Heart right ventricle (tissue), 16 donors: ENCODE data around the gene BDH1. TPM values are rescaled to one million over a fixed set of nuclear protein-coding genes. Genes with fewer than 3 reads are reported as not detected.

Experiments used
- ATAC-seq, 8 donors: fragments of 200-7000 bp; cut with Tn5 transposase; one replicate each; pipeline ENCODE4 v1.9.1; 2020; ENCODE audit warnings: mild to moderate bottlenecking in 8 of 8, moderate library complexity in 8 of 8, moderate number of reproducible peaks in 1 of 8
- DNase-seq, 2 donors: peaks; one replicate each; pipeline ENCODE4 v3.0.0-alpha.2; 2020
- H3K27ac ChIP-seq, 10 donors: fragments of 200-600 bp; sonication (generic) in 2 of 10; one replicate each; pipeline versions ENCODE4 v1.5.0 to v1.8.0; 2020 to 2022; ENCODE audit warnings: mild to moderate bottlenecking in 3 of 10
- H3K27me3 ChIP-seq, 7 donors: fragments of 200-600 bp; one replicate each; pipeline ENCODE4 v1.8.0; 2021 to 2022; ENCODE audit warnings: mild to moderate bottlenecking in 2 of 7
- H3K36me3 ChIP-seq, 9 donors: fragments of 200-600 bp; sonication (generic) in 1 of 9; one replicate each; pipeline versions ENCODE4 v1.5.0 to v1.8.0; 2020 to 2022; ENCODE audit warnings: mild to moderate bottlenecking in 2 of 9
- H3K4me1 ChIP-seq, 9 donors: fragments of 200-600 bp; sonication (generic) in 1 of 9; one replicate each; pipeline versions ENCODE4 v1.5.0 to v1.8.0; 2020 to 2022; ENCODE audit warnings: mild to moderate bottlenecking in 4 of 9
- H3K4me3 ChIP-seq, 10 donors: fragments of 200-600 bp; sonication (generic) in 2 of 10; one replicate each; pipeline versions ENCODE4 v1.5.0 to v1.8.0; 2020 to 2022; ENCODE audit warnings: mild to moderate bottlenecking in 7 of 10, moderate library complexity in 2 of 10
- H3K9me3 ChIP-seq, 11 donors: fragments of 200-600 bp in 10 of 11; sonication (generic) in 2 of 11; one replicate each; pipeline versions ENCODE4 v1.5.0 to v1.8.0; 2013 to 2022; ENCODE audit warnings: mild to moderate bottlenecking in 2 of 11, control low read depth in 1 of 11, moderate library complexity in 1 of 11
- CTCF ChIP-seq, 9 donors: fragments of 200-600 bp; sonication (generic) in 2 of 9; IDR thresholded peaks; one replicate each; pipeline versions ENCODE4 v1.5.0 to v1.8.0; 2021 to 2022; ENCODE audit warnings: antibody characterized with exemption in 9 of 9, mild to moderate bottlenecking in 5 of 9, moderate library complexity in 1 of 9
- WGBS, 2 donors: extraction: QIAGEN DNeasy Blood & Tissue Kit; methylation state at CpG; one replicate each; pipeline ENCODE4 v1.1.7; 2013; ENCODE audit warnings: inconsistent platforms in 1 of 2; 5-methylcytosine and 5-hydroxymethylcytosine counted together
- intact Hi-C, 10 donors: fragments of 100-400 bp; cut with DNase I; formaldehyde crosslinking; loops; one replicate each; pipeline versions ENCODE4 v1.11.1 to v1.14.2; 2022
- polyA plus RNA-seq, 2 donors: library from polyadenylated mRNA; stranded (reverse); fragments of 200-250 nt; gene quantifications; one replicate each; pipeline ENCODE4 v1.2.3, GENCODE V29; 2013
- total RNA-seq, 10 donors: library from RNA; stranded (reverse); fragmentation: NEBNext Ultra II Directional in 3 of 10; extraction: Animal tissue kit (Norgen Biotek cat#: 25700) in 3 of 10; gene quantifications; one replicate each; pipeline versions ENCODE4 v1.2.1 to v1.2.4, GENCODE V29; 2021 to 2023
- donor health status: Arrhythmogenic right ventricular cardiomyopathy.
- donor health status: ischemic (EF 13 %, LVEDD 7.1; RV severe dilation, severe dysfunction).
- donor health status: healthy with polysubstance abuse.
- donor health status: DM: no; HTN: yes; CAD: no.
- donor health status: DM: no; HTN: no; CAD: no.
- donor health status: ischemic (EF 25% LVEDD 6.9; RV normal size, moderate dysfunction).
- donor health status: ischemic (EF 25% LVEDD 5.7; RV mildly dilated, moderate dysfunction).
- donor health status: healthy.
- donor health status: DM: yes; HTN: yes; CAD: no.
- donor health status: Ischemic cardiomyopathy.
- donor health status: ischemic (EF 35%, LVEDD 5.7; RV mildly dilated, moderate dysfunction).
- donor health status: nonischemic (EF 11% LVEDD 7.7; RV severe dilation, severe dysfunction).
- donor health status: DM: yes; HTN: yes; CAD: no.
- donor health status: PGD.
- donor health status: ischemic (EF 29% LVEDD 5.4; RV normal size, mild dysfunction).
- donor health status: nonischemic (EF 23%, LVEDD 6.1; RV moderate dilation, normal function).

Gene BDH1
- total and polyA plus RNA-seq, 12 donors = 9.6 to 144 (median 78.0) TPM

- Histone ChIP-seq H3K27ac (peak overlapping the region in 4 of 10 donors; percentile 5 to 48 (median 30)), H3K9me3 (no peaks in the 10 kb centered on the region), H3K4me3 (no peak overlapping the region), H3K27me3 (no peaks in the 10 kb centered on the region), H3K4me1 (peaks cover 0 to 19% (median 9%) of the 10 kb centered on the region in 9 donors), H3K36me3 (peaks cover 0 to 41% (median 9%) of the 10 kb centered on the region in 9 donors)
- intact Hi-C loops = no loop called here
- WGBS, 2 donors = 84 to 91% methylated on average over 22 of the region's 22 CpGs
- peak in 3 of 8 donors; percentile 10 to 36 (median 18) for ATAC-seq
- no peak for TF ChIP-seq CTCF (IDR thresholded peaks at IDR 0.05)
- DNase-seq = no peak
Observed at GRCh38 chr3:197600796-197601565, 45.2 kb upstream of the BDH1 start.

DNA sequence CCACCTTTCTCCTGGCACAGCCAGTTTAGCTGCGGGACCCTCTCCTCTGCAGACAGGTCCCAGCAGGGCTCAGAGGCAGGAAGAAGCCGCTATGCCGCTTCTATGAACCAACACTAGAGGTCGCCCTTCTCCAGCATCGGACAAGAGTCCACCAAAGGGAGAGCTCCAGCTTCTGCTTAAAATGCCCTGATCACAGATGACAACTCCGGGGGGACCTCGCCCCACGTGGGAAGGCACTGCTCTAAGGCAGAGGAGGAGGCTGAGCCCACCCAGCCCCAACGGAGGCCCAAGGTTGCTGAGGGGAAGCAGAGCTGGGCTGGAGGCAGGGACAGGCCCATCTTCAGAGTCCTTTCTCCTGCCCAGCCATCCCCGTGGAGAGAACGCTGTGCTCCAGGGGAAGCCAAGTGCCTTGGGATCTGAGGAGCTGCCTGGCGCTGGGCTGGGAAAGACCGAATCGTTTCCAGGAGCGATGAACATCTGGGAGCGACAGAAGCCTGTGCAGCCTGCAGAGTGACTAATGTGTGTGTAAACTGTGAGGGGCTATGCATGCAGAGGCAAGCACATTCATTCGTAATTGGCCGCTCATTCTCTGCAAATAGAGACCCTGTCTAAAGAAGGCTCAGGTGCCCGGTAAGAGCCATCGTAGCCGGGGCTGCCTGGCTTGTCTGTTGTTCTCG lies 43.5 kb upstream of the BDH1 start:
- intact Hi-C loops = loop anchor here in 2 of 10 donors (10.0 kb wide), 1 partner anchor 76 kb away; no protein-coding TSS in a partner anchor
- H3K4me1 ChIP-seq = peaks cover 0 to 19% (median 9%) of the 10 kb centered on the region in 9 donors
- peak overlapping the region in 1 of 10 donors; percentile 37 for H3K27ac ChIP-seq
- whole genome bisulfite sequencing, 2 donors = 28% methylated on average over 22 of the region's 22 CpGs
- H3K27me3 ChIP-seq = no peaks in the 10 kb centered on the region
- no peaks in the 10 kb centered on the region for H3K9me3 ChIP-seq
- H3K4me3 ChIP-seq = peak overlapping the region in 1 of 10 donors; percentile 25
- peak; percentile 85 to 93 (median 86) for ATAC-seq
- DNase-seq = peak; percentile 57 to 75
- peak; percentile 82 to 96 (median 91) for TF ChIP-seq CTCF (IDR thresholded peaks at IDR 0.05)
- peaks cover 0 to 25% (median 3%) of the 10 kb centered on the region in 9 donors for H3K36me3 ChIP-seq

GRCh38 chr3:197598404-197598980 lies 42.7 kb upstream of the BDH1 start:
- intact Hi-C loops = loop anchor here in 2 of 10 donors (10.0 kb wide), 1 partner anchor 76 kb away; no protein-coding TSS in a partner anchor
- Histone ChIP-seq H3K36me3 (peaks cover 0 to 18% (median 0%) of the 10 kb centered on the region in 9 donors), H3K4me3 (no peak overlapping the region), H3K9me3 (no peaks in the 10 kb centered on the region), H3K4me1 (peaks cover 0 to 19% (median 9%) of the 10 kb centered on the region in 9 donors), H3K27me3 (no peaks in the 10 kb centered on the region), H3K27ac (no peak overlapping the region)
- WGBS, 2 donors = 74 to 76% methylated on average over 15 of the region's 15 CpGs
- no peak for DNase-seq
- ATAC-seq = peak in 1 of 8 donors; percentile 19
- TF ChIP-seq CTCF (IDR thresholded peaks at IDR 0.05) = no peak

DNA sequence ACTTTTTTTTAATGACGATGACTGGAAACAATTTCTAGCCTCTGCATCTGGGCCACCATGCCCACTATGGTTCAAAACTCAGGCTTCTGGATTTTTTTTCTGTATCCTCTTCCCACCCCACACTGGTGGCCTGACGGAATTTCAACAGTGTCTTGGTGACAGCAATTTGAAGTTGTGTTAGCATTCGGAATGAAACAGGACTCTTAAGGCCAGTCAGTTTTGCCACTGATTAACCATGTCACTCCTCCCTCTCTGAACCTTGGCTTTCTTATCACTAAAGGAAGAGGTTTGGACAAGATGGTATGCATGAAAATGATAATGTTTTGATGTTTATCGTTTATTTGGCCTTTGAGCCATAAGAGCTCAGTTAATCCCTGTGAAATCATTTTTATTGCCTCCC lies 41.6 kb upstream of the BDH1 start:
- Histone ChIP-seq H3K27me3 (no peaks in the 10 kb centered on the region), H3K9me3 (no peaks in the 10 kb centered on the region), H3K4me3 (no peak overlapping the region), H3K4me1 (peaks cover 0 to 19% (median 9%) of the 10 kb centered on the region in 9 donors), H3K27ac (no peak overlapping the region), H3K36me3 (peaks cover 0 to 13% (median 0%) of the 10 kb centered on the region in 9 donors)
- DNase-seq (no peak), ATAC-seq (no peak)
- WGBS, 2 donors = 68 to 70% methylated on average over 4 of the region's 4 CpGs
- intact Hi-C loops = loop anchor here in 2 of 10 donors (10.0 kb wide), 1 partner anchor 77 kb away; no protein-coding TSS in a partner anchor
- TF ChIP-seq CTCF (IDR thresholded peaks at IDR 0.05) = no peak
